ENCODE measurements around the gene MYLK4.

MYLK4 gene

DNA sequence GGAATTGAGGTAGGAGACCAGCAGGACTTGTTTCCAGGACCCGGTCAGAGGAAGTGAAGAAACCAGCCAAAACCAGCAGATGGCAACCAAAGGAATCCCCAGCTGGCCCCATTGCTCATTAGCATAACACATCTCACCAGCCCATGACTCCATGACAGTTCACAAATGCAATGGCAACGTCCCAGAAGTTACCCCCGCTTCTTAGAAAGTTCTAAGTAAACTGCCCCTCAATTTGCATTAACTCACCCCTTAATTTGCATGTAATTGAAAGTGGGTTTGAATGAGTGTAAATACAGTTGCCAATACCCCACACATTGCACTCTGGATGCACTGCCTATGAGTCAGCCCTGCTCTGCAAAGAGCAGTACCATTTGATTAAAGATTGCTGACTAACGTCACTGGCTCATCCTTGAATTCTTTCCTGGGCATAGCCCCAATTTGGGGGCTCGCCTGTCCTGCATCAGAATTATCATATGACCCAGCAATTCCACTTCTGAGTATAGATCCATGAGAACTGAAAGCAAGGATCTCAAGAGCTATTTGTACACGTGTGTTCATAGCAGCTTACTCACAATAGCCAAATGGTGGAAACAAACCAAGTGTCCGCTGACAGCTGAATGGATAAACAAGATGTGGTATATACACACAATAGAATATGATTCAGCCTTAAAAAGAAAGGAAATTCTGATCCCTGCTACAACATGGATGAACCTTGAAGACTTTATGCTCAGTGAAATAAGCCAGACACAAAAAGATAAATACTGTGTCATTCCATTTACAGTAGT is 36.4 kb downstream of the MYLK4 start:
- in situ Hi-C loops (cut with MboI; ENCODE audit: low sequenced_read_pairs, unreplicated experiment) = no loop called here
- TF ChIP-seq, protein P1, sequence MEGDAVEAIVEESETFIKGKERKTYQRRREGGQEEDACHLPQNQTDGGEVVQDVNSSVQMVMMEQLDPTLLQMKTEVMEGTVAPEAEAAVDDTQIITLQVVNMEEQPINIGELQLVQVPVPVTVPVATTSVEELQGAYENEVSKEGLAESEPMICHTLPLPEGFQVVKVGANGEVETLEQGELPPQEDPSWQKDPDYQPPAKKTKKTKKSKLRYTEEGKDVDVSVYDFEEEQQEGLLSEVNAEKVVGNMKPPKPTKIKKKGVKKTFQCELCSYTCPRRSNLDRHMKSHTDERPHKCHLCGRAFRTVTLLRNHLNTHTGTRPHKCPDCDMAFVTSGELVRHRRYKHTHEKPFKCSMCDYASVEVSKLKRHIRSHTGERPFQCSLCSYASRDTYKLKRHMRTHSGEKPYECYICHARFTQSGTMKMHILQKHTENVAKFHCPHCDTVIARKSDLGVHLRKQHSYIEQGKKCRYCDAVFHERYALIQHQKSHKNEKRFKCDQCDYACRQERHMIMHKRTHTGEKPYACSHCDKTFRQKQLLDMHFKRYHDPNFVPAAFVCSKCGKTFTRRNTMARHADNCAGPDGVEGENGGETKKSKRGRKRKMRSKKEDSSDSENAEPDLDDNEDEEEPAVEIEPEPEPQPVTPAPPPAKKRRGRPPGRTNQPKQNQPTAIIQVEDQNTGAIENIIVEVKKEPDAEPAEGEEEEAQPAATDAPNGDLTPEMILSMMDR (IDR thresholded peaks at IDR 0.05; ENCODE audit: borderline replicate concordance, control extremely low read depth, extremely low read depth, insufficient read depth, missing control alignments) = no peak
- no peak for DNase-seq (ENCODE audit: low spot score)

DNA sequence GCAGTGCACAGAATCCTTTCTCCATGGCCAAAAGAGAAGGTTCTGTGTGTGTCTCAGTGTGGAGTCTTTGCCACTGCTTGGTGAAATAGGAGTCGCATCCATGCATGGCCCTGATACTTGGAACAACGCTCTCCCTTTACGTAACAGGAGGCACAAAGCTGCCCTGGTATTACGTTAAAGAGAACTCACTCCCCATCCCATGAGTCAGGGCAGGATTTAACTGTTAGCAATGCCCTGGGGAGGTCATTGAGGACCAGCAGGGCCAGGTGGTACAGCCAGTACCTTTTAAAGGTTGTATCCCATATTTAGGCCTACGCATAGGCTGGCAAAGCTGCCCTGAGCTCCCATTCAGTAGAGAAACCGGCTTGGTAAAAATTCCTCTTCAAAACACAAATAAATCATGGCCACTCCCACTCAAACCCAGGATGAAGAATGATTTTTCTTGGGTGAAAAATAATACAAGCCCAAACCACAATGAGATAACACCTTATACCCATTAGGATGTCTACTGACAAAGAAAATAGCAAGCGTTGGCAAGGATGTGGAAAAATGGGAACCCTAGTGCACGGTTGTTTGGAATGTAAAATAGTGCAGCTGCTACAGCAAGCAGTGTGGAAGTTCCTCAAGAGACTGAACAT is 37.1 kb downstream of the MYLK4 start:
- DNase-seq (ENCODE audit: low spot score) = no peak
- in situ Hi-C loops (cut with MboI; ENCODE audit: low sequenced_read_pairs, unreplicated experiment) = no loop called here
- TF ChIP-seq, protein P1 (IDR thresholded peaks at IDR 0.05; ENCODE audit: borderline replicate concordance, control extremely low read depth, extremely low read depth, insufficient read depth, missing control alignments) = no peak

DNA sequence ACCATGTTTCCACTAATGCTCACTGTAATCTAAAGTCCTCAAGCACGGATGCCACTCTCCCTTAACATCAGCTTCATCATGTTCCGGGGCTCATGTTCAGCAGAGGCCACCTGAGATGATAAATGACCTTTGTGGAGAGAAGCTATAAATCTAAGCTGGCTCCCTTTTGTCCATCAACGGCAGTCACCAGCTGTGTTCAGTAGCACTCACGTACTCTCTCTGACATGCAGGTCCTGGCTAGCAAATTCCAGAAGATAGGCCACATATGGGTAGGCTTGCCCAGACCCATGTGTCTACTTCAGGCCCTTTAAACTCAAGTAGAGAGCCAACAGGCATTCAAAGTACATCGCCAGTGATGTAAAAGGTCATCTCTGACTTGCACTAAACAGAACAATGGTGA is 38.6 kb downstream of the MYLK4 start:
- in situ Hi-C loops (cut with MboI; ENCODE audit: low sequenced_read_pairs, unreplicated experiment) = no loop called here
- TF ChIP-seq, protein P1 (IDR thresholded peaks at IDR 0.05; ENCODE audit: borderline replicate concordance, control extremely low read depth, extremely low read depth, insufficient read depth, missing control alignments) = no peak
- no peak for DNase-seq (ENCODE audit: low spot score)

DNA sequence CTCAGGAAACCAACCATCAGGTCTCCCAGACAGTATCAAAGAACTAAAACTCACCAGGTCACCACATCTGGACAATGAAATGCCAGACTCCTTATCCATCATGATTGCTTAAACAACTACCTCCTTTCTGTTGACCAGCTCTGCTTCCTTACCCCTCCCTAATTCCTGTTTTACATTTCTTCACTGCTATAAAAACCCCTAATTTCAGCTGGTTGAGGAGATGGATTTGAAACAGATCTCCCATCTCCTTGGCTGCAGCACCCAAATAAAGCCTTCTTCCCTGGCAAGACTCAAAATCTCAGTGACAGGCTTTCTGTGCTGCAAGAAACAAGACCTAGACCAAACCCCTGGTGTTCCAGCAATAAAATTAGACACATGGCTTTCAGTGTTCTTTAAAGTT is 40.3 kb downstream of the MYLK4 start:
- no peak for DNase-seq (ENCODE audit: low spot score)
- in situ Hi-C loops (cut with MboI; ENCODE audit: low sequenced_read_pairs, unreplicated experiment) = no loop called here

DNA sequence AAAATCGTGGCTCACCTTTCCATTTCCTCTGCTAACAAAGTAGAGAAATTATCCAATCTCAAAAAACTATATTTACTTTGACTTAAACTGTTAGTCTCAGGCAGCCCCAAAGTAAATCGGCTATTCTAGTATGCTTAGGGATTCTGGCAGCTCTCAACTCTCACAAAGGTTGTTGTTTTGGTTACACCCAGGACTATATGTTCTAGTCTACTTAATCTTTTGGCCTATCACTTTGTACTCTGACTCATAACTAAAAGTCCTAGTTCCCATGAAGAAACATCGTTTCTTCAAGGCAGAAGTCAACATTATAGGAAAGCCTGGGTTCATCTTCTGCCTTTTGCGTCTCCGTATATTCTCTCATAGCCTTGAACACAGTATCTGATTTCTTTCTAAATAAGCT is 42.3 kb downstream of the MYLK4 start:
- DNase-seq (ENCODE audit: low spot score) = no peak
- TF ChIP-seq, protein P1 (IDR thresholded peaks at IDR 0.05; ENCODE audit: borderline replicate concordance, control extremely low read depth, extremely low read depth, insufficient read depth, missing control alignments) = no peak
- in situ Hi-C loops (cut with MboI; ENCODE audit: low sequenced_read_pairs, unreplicated experiment) = no loop called here

More for the DNA sequence above, 40.3 kb downstream of the MYLK4 start:
- TF ChIP-seq, protein P1 (IDR thresholded peaks at IDR 0.05; ENCODE audit: borderline replicate concordance, control extremely low read depth, extremely low read depth, insufficient read depth, missing control alignments) = no peak

DNA sequence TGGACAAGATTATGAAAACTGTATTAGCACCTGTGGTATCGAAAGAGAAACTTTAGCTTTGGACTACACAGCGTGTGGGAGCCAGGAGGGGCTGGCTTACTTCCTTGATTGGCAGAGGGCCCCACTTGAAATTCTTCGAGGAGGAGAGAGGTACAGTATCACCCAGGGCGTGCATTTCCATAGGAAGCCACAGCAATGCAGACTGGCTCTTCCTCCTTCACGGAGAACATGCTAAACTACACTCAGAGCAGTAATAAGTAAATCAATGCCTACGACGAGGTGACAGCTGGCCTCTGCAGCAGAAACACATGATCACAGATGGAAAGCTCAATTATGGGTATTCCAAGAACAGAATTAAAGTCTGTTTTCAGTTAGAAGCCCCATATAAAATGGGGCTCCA is 44.2 kb downstream of the MYLK4 start:
- no peak for DNase-seq (ENCODE audit: low spot score)
- TF ChIP-seq, protein P1 (IDR thresholded peaks at IDR 0.05; ENCODE audit: borderline replicate concordance, control extremely low read depth, extremely low read depth, insufficient read depth, missing control alignments) = no peak
- in situ Hi-C loops (cut with MboI; ENCODE audit: low sequenced_read_pairs, unreplicated experiment) = no loop called here
